ENCODE data around the gene ASPG. TPM values are rescaled to one million over a fixed set of nuclear protein-coding genes. Genes with fewer than 3 reads are reported as not detected.

The ASPG gene
- total RNA-seq, 1 donor, result not detected

GRCh38 chr14:104107611-104108569, 22.4 kb downstream of the ASPG start:
- no peak overlapping the region for H3K4me3 ChIP-seq (ENCODE audit: low read depth, low read length)
- no peak for TF ChIP-seq CTCF (IDR thresholded peaks at IDR 0.05; ENCODE audit: insufficient read depth, low read length)
- no peak for DNase-seq (ENCODE audit: low read depth)

GRCh38 chr14:104108570-104109541, 23.4 kb downstream of the ASPG start:
- no peak overlapping the region for H3K4me3 ChIP-seq (ENCODE audit: low read depth, low read length)
- no peak for DNase-seq (ENCODE audit: low read depth)
- TF ChIP-seq CTCF (IDR thresholded peaks at IDR 0.05; ENCODE audit: insufficient read depth, low read length), result no peak

GRCh38 chr14:104109731-104110361, 24.3 kb downstream of the ASPG start:
- H3K4me3 ChIP-seq (ENCODE audit: low read depth, low read length), result no peak overlapping the region
- DNase-seq (ENCODE audit: low read depth), result no peak
- TF ChIP-seq CTCF (IDR thresholded peaks at IDR 0.05; ENCODE audit: insufficient read depth, low read length), result no peak

GRCh38 chr14:104110491-104111209, 25.1 kb downstream of the ASPG start:
- H3K4me3 ChIP-seq (ENCODE audit: low read depth, low read length), result no peak overlapping the region
- no peak for DNase-seq (ENCODE audit: low read depth)
- TF ChIP-seq CTCF (IDR thresholded peaks at IDR 0.05; ENCODE audit: insufficient read depth, low read length), result no peak

GRCh38 chr14:104111301-104112112, 26.0 kb downstream of the ASPG start:
- no peak for DNase-seq (ENCODE audit: low read depth)
- no peak for TF ChIP-seq CTCF (IDR thresholded peaks at IDR 0.05; ENCODE audit: insufficient read depth, low read length)

More at GRCh38 chr14:104111301-104112112, 26.0 kb downstream of the ASPG start:
- H3K4me3 ChIP-seq (ENCODE audit: low read depth, low read length), result no peak overlapping the region
